Neural progenitor cell (in vitro differentiated cells): ENCODE results near the gene GABRB1.

Source experiments
- CTCF ChIP-seq: fragments of 200-600 bp; sonication (generic); IDR thresholded peaks from 2 replicates; pipeline ENCODE4 v1.5.1; 2017; ENCODE audit warnings: antibody characterized with exemption, mild to moderate bottlenecking
- EZH2 ChIP-seq: fragments of 200-600 bp; sonication (generic); IDR thresholded peaks from 2 replicates; pipeline ENCODE4 v1.6.1; 2017; ENCODE audit warnings: antibody characterized with exemption, mild to moderate bottlenecking, moderate library complexity

GRCh38 chr4:47104986-47105385, 73.6 kb downstream of the GABRB1 start:
- TF ChIP-seq CTCF (no peak), EZH2 (no peak)
